GM19328 (cell line): Measurements from ENCODE around the gene CKLF.

Experiments used
- ATAC-seq: cut with Tn5 transposase; IDR thresholded peaks from one replicate; pipeline ENCODE4 v1.9.1; 2021; ENCODE audit warnings: mild to moderate bottlenecking, moderate library complexity; ENCODE audit not compliant: unreplicated experiment

The CKLF gene

GRCh38 chr16:66614161-66614802 lies 61.9 kb downstream of the CKLF start:
- no peak for ATAC-seq
